KMS-11 (cell line): ENCODE measurements around the gene SYT10.

Source experiments
- H2AFZ ChIP-seq: fragments of 200-600 bp; sonication (generic); 2 replicates; pipeline ENCODE4 v1.6.1; 2016; ENCODE audit warnings: antibody characterized with exemption, mixed run types, low read depth
- H3K27ac ChIP-seq: fragments of 200-600 bp; sonication (generic); 2 replicates; pipeline ENCODE4 v1.6.1; 2016; ENCODE audit warnings: mild to moderate bottlenecking, mixed run types
- H3K27me3 ChIP-seq: fragments of 200-600 bp; sonication (generic); 2 replicates; pipeline ENCODE4 v1.6.1; 2017; ENCODE audit warnings: mild to moderate bottlenecking, low read depth, mixed run types, moderate library complexity; ENCODE audit not compliant: insufficient read depth
- H3K36me3 ChIP-seq: fragments of 200-600 bp; sonication (generic); 2 replicates; pipeline ENCODE4 v1.6.1; 2017; ENCODE audit warnings: mild to moderate bottlenecking, mixed run types; ENCODE audit not compliant: insufficient read depth
- H3K4me1 ChIP-seq: fragments of 200-600 bp; sonication (generic); 2 replicates; pipeline ENCODE4 v1.6.1; 2016; ENCODE audit warnings: mild to moderate bottlenecking, low read depth, mixed run types; ENCODE audit not compliant: poor library complexity, severe bottlenecking
- H3K4me2 ChIP-seq: fragments of 200-600 bp; sonication (generic); 2 replicates; pipeline ENCODE4 v1.7.0; 2016; ENCODE audit warnings: mild to moderate bottlenecking, mixed run types
- H3K4me3 ChIP-seq: fragments of 200-600 bp; sonication (generic); IDR thresholded peaks from 2 replicates; pipeline ENCODE4 v1.6.1; 2017; ENCODE audit warnings: low read depth, low read length, mixed read lengths; ENCODE audit not compliant: insufficient read depth
- H3K79me2 ChIP-seq: fragments of 200-600 bp; sonication (generic); 2 replicates; pipeline ENCODE4 v1.6.1; 2016; ENCODE audit warnings: low read depth, mixed run types; ENCODE audit not compliant: insufficient read depth
- H3K9ac ChIP-seq: fragments of 200-600 bp; sonication (generic); 2 replicates; pipeline ENCODE4 v1.6.1; 2016; ENCODE audit warnings: mild to moderate bottlenecking, mixed run types
- H4K20me1 ChIP-seq: fragments of 200-600 bp; sonication (generic); 2 replicates; pipeline ENCODE4 v1.6.1; 2016; ENCODE audit warnings: mild to moderate bottlenecking, mixed run types; ENCODE audit not compliant: insufficient read depth
- CTCF ChIP-seq: fragments of 200-600 bp; sonication (generic); conservative IDR thresholded peaks from 2 replicates; pipeline ENCODE4 v1.6.1; 2017; ENCODE audit warnings: low read depth, mild to moderate bottlenecking, antibody characterized with exemption, low read length, moderate library complexity, mixed read lengths

The SYT10 gene

DNA sequence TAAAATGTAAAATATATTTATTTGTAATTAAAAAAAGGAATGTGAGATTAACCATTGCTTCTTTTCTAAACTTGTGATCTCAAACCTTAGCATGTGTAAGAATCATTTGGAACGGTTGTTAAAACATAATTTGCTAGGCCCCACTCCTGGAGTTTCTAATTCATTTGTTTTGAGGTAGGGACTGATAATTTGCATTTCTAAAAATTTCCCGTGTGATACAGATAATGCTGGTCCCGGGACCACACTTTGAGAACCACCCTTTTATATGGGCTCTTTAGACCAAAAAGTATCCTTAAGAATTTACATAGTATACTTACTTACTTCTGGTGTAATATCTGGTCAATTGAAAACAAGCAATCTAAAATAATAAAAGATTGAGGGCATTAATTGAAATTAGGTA is 10.9 kb upstream of the SYT10 start:
- Histone ChIP-seq H3K4me3 (no peak overlapping the region), H4K20me1 (no peaks in the 10 kb centered on the region), H3K27ac (no peak overlapping the region), H3K9ac (no peak overlapping the region), H3K27me3 (no peaks in the 10 kb centered on the region), H3K36me3 (no peaks in the 10 kb centered on the region), H3K4me2 (no peak overlapping the region), H3K4me1 (no peaks in the 10 kb centered on the region), H3K79me2 (no peaks in the 10 kb centered on the region), H2AFZ (no peak overlapping the region)
- no peak for TF ChIP-seq CTCF

- H2AFZ ChIP-seq = no peak overlapping the region
- no peaks in the 10 kb centered on the region for H4K20me1 ChIP-seq
- no peaks in the 10 kb centered on the region for H3K27me3 ChIP-seq
- TF ChIP-seq CTCF = no peak
- H3K4me2 ChIP-seq = no peak overlapping the region
- H3K36me3 ChIP-seq = no peaks in the 10 kb centered on the region
- no peaks in the 10 kb centered on the region for H3K4me1 ChIP-seq
- no peaks in the 10 kb centered on the region for H3K79me2 ChIP-seq
- H3K4me3 ChIP-seq = no peak overlapping the region
- no peak overlapping the region for H3K27ac ChIP-seq
- H3K9ac ChIP-seq = no peak overlapping the region
Observed at GRCh38 chr12:33440477-33440876, 858 bp upstream of the SYT10 start.

DNA sequence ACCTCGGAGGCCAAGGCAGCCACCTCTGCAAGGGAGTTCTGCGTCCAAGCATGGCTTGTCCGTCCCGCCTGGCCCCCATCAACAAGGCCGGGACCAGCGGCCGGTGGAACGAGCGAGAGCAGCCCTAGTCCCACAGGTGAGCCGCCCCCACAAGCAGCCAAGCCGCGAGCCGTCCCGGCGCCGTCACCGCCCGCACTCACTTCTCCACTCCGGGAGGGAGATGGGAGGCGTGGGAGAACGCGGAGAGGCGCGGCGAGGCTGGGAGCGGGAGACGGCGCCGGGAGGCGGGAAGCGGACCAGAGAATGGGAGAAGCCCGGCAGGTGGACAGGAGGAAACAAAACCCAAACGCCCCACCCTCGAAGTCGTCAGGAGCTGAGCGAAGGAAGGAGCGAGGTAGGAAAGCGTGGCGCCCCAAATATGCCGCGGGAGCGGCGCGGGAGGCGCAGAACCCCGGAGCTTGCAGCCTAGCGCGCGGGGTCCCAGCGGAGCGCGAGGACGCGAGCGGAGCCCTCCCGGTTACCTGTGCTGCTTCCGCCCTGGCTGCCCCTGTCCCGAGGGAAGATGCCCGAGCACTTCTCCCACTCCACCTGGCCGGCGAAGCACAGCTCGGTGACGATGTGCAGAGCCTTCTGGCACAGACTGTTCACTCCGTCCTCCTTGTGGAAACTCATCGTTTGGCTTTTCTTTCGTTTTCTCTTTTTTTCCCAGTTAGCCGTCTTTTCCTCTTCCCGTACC is 600 bp downstream of the SYT10 start:
- Histone ChIP-seq H3K4me1 (no peaks in the 10 kb centered on the region), H4K20me1 (no peaks in the 10 kb centered on the region), H3K4me2 (no peak overlapping the region), H3K9ac (no peak overlapping the region), H2AFZ (no peak overlapping the region), H3K36me3 (no peaks in the 10 kb centered on the region), H3K27me3 (no peaks in the 10 kb centered on the region), H3K27ac (no peak overlapping the region), H3K79me2 (no peaks in the 10 kb centered on the region), H3K4me3 (no peak overlapping the region)
- no peak for TF ChIP-seq CTCF

DNA sequence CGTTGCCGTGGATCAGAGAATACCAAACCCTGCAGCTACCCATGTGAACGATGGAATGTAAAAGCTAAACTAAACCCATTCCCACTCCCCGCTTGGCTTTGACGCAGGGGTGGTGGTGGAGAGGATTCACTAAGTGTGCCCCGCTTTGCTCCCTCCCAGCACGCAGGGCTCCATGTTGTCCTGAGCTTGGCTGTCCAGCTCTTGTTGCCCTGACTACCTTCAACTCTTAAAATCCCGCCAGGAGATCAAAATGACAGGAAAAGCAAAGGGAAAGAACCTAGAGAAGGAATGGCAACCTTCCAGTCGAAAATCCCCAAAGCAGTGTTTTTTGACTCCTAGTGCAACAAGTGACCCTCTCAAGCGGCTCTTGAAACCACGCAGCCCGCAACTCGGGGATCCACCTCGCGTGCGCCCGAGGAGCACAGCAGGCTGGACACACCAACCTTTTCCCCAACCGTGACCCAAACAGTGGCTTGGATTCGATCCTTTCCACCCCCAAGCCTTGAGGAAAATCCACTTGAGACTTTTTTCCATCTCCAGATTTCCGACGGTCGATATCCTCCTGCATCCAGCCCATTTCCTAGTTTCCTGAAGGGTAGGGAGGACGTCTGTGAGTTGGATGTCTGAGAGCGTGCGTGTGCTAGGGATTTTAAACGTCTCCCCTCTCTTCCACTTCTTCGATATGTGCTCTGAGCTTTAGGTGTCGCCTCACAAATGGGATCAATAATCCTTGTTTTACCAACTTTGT is 1.4 kb downstream of the SYT10 start:
- H3K9ac ChIP-seq = no peak overlapping the region
- no peak for TF ChIP-seq CTCF

More for the DNA sequence above, 1.4 kb downstream of the SYT10 start:
- H3K27me3 ChIP-seq = no peaks in the 10 kb centered on the region
- H3K4me1 ChIP-seq = no peaks in the 10 kb centered on the region
- H3K36me3 ChIP-seq = no peaks in the 10 kb centered on the region
- no peak overlapping the region for H2AFZ ChIP-seq
- H3K79me2 ChIP-seq = no peaks in the 10 kb centered on the region
- H3K4me3 ChIP-seq = no peak overlapping the region
- H3K4me2 ChIP-seq = no peak overlapping the region
- H3K27ac ChIP-seq = no peak overlapping the region
- no peaks in the 10 kb centered on the region for H4K20me1 ChIP-seq
